CD4-positive, alpha-beta T cell (primary cell): Measurements from ENCODE around the gene TTC28. TPM values are rescaled to one million over a fixed set of nuclear protein-coding genes. Genes with fewer than 3 reads are reported as not detected.

Source experiments
- ATAC-seq: fragments of 200-7000 bp; cut with Tn5 transposase; one replicate; pipeline ENCODE4 v1.10.0; 2022; ENCODE audit warnings: mild to moderate bottlenecking; ENCODE audit not compliant: poor library complexity
- CTCF ChIA-PET: fragments of 350-600 bp; sonication (Branson Sonifier 250); formaldehyde crosslinking; loops from one replicate; lab custom pipeline; 2021; ENCODE audit warnings: antibody characterized with exemption, inconsistent platforms; lab: Charles Lee
- POLR2A ChIA-PET: fragments of 350-600 bp; sonication (Branson Sonifier 250); formaldehyde crosslinking; loops from one replicate; lab custom pipeline; 2021; ENCODE audit warnings: antibody characterized with exemption, inconsistent platforms; lab: Charles Lee
- DNase-seq, 14 experiments: peaks; one replicate each; pipeline ENCODE4 v3.0.0-alpha.2; 2013 to 2020; ENCODE audit warnings: mixed read lengths in 2 of 14
- H3K27ac ChIP-seq, 2 donors: one replicate each; pipeline versions ENCODE4 v1.5.1 to v1.7.0; 2013; ENCODE audit warnings: low read length in 2 of 2, low read depth in 1 of 2, mild to moderate bottlenecking in 1 of 2
- H3K27me3 ChIP-seq, 2 experiments: 1 replicate in 1 of 2; 2 replicates in 1 of 2; pipeline versions ENCODE4 v1.6.1 to v1.7.0; 2013; ENCODE audit warnings: low read length in 2 of 2, control low read depth in 1 of 2, mild to moderate bottlenecking in 1 of 2, moderate library complexity in 1 of 2; ENCODE audit not compliant: insufficient read depth in 2 of 2, control insufficient read depth in 1 of 2
- H3K36me3 ChIP-seq: one replicate; pipeline ENCODE4 v1.6.1; 2013; ENCODE audit warnings: low read length, control low read depth; ENCODE audit not compliant: insufficient read depth
- H3K4me1 ChIP-seq: one replicate; pipeline ENCODE4 v1.6.1; 2013; ENCODE audit warnings: low read length, control low read depth; ENCODE audit not compliant: insufficient read depth
- H3K4me3 ChIP-seq: one replicate; pipeline ENCODE4 v1.5.1; 2013; ENCODE audit warnings: mild to moderate bottlenecking, low read length, moderate library complexity
- H3K9me3 ChIP-seq, 2 experiments: 1 replicate in 1 of 2; 2 replicates in 1 of 2; pipeline versions ENCODE4 v1.6.1 to v1.7.0; 2013; ENCODE audit warnings: low read length in 2 of 2, mild to moderate bottlenecking in 2 of 2, control low read depth in 1 of 2, moderate library complexity in 1 of 2; ENCODE audit not compliant: control insufficient read depth in 1 of 2, insufficient read depth in 1 of 2
- H3K27ac Mint-ChIP-seq: one replicate; pipeline ENCODE4 v1.8.0; 2020; ENCODE audit warnings: mixed read lengths
- H3K27me3 Mint-ChIP-seq: one replicate; pipeline ENCODE4 v1.8.0; 2021; ENCODE audit warnings: mixed read lengths
- H3K36me3 Mint-ChIP-seq: one replicate; pipeline ENCODE4 v1.8.0; 2021; ENCODE audit warnings: low read depth, mixed read lengths
- H3K4me1 Mint-ChIP-seq: one replicate; pipeline ENCODE4 v1.8.0; 2021; ENCODE audit warnings: low read depth, mixed read lengths
- H3K4me3 Mint-ChIP-seq: one replicate; pipeline ENCODE4 v1.8.0; 2020; ENCODE audit warnings: mild to moderate bottlenecking, mixed read lengths
- H3K9me3 Mint-ChIP-seq: one replicate; pipeline ENCODE4 v1.8.0; 2020; ENCODE audit warnings: mixed read lengths
- intact Hi-C, 2 experiments: fragments of 100-400 bp; cut with DNase I in 1 of 2; cut with micrococcal nuclease in 1 of 2; formaldehyde crosslinking; loops; one replicate each; pipeline versions ENCODE4 v1.15.1 to v1.9.0; 2023 to 2025; cut with DNase I, micrococcal nuclease
- total RNA-seq, 174 experiments: library from RNA in 2 of 174; stranded (reverse) in 2 of 174; gene quantifications; one replicate each; pipeline ENCODE4 v1.2.3 and lab custom pipeline; 2021 to 2026
- TF ChIP-seq, protein P1 (sequence below): fragments of 200-600 bp; IDR thresholded peaks from one replicate; pipeline ENCODE4 v1.8.0; 2022; ENCODE audit warnings: antibody characterized with exemption, mild to moderate bottlenecking

Gene TTC28
- total RNA-seq, 2 experiments from 2014 or later, result 4.6 to 5.7 TPM

DNA sequence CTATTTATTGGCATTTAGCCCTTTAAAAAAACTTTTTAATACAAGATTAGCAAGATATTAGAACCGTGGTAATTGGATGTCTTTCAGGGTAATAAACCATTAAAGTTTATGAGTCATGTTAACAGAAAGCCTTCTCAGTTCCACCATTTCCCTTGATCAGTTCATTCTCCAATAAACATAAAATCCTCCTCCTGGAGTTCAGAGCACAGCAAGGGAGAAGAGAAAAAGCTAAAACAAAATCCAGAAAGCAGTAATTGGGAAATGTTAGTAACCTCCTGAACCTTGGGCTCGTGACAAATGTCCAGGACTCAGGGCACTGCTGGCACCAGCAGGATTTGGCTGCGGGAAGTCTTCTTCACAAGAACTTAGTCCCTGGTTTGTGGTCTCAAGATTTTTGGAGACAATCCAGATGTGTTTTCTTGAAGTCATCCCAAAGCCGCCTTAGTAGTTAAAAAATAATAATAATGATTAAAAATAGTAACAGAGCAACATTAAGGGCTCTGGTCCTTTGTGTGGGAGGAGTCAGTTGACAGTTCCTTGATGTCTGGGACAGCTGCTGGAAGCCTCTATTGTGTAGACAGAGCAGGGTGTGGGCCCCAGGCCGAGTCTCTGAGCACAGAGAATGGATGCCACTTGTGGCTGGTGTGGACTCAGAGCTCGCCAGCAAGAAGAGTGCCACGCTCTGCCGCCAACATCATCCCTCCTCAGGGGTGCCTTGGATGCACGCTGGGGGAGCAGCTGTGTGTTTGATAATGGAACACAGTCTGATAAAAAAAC lies 717.2 kb downstream of the TTC28 start:
- no peak for DNase-seq
- no peaks in the 10 kb centered on the region for H3K9me3 ChIP-seq
- H3K9me3 Mint-ChIP-seq, result no peaks in the 10 kb centered on the region
- no peaks in the 10 kb centered on the region for H3K36me3 ChIP-seq
- peaks cover 13% of the 10 kb centered on the region for H3K36me3 Mint-ChIP-seq
- TF ChIP-seq, protein P1, sequence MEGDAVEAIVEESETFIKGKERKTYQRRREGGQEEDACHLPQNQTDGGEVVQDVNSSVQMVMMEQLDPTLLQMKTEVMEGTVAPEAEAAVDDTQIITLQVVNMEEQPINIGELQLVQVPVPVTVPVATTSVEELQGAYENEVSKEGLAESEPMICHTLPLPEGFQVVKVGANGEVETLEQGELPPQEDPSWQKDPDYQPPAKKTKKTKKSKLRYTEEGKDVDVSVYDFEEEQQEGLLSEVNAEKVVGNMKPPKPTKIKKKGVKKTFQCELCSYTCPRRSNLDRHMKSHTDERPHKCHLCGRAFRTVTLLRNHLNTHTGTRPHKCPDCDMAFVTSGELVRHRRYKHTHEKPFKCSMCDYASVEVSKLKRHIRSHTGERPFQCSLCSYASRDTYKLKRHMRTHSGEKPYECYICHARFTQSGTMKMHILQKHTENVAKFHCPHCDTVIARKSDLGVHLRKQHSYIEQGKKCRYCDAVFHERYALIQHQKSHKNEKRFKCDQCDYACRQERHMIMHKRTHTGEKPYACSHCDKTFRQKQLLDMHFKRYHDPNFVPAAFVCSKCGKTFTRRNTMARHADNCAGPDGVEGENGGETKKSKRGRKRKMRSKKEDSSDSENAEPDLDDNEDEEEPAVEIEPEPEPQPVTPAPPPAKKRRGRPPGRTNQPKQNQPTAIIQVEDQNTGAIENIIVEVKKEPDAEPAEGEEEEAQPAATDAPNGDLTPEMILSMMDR, result no peak
- ATAC-seq, result no peak
- ChIA-PET CTCF (no interaction called here), POLR2A (no interaction called here)
- no peaks in the 10 kb centered on the region for H3K27me3 Mint-ChIP-seq
- no peak overlapping the region for H3K27ac ChIP-seq
- intact Hi-C loops, result no loop called here
- no peaks in the 10 kb centered on the region for H3K4me1 ChIP-seq
- H3K27ac Mint-ChIP-seq, result no peak overlapping the region
- no peaks in the 10 kb centered on the region for H3K27me3 ChIP-seq
- H3K4me1 Mint-ChIP-seq, result no peaks in the 10 kb centered on the region
- no peak overlapping the region for H3K4me3 Mint-ChIP-seq
- H3K4me3 ChIP-seq, result no peak overlapping the region

DNA sequence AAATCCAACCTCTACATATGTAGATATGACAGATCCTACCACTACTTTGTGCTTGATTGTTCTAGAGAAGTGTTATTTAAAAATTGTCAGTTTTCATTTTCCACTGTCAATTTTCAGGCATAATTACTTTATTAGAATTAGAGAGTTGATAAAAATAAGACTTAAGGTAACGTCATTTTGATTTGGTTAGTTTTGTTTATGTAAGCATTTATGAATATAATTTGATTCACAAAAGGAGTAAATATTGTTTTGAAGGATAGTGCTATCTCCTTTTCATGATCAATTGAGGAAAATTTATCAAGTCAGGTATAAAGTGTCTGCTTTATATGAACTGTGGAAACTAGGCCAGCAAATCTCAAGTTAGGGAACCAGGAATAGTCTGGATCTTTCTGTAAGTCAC lies 718.0 kb downstream of the TTC28 start:
- TF ChIP-seq, protein P1, result no peak
- no peaks in the 10 kb centered on the region for H3K4me1 ChIP-seq
- no peaks in the 10 kb centered on the region for H3K9me3 ChIP-seq
- Mint-ChIP-seq H3K27me3 (no peaks in the 10 kb centered on the region), H3K4me1 (no peaks in the 10 kb centered on the region), H3K36me3 (peaks cover 15% of the 10 kb centered on the region), H3K27ac (no peak overlapping the region), H3K9me3 (no peaks in the 10 kb centered on the region), H3K4me3 (no peak overlapping the region)
- POLR2A ChIA-PET, result no interaction called here
- intact Hi-C loops, result no loop called here
- no peak overlapping the region for H3K27ac ChIP-seq
- H3K27me3 ChIP-seq, result no peaks in the 10 kb centered on the region
- no peak for DNase-seq
- no peaks in the 10 kb centered on the region for H3K36me3 ChIP-seq
- ATAC-seq, result no peak
- CTCF ChIA-PET, result no interaction called here
- no peak overlapping the region for H3K4me3 ChIP-seq

DNA sequence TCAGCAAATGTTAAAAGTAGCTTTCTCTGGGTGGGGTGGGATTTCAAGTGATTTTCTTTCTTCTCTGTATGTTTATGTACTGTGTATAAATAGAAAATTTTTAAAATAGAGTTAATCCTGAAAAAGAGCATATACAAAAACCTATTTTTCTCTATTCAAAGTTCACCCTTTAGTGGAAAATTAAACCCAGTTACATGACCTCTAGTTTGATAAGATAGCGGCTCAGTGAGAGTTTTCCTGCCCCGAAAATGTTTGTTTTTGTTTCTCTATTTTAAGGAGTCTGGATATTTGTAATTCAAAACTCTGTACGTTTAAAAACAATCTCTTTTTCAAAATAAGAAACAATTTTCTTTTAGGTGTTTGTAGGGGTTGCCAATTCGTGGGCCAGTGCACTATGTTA lies 718.5 kb downstream of the TTC28 start:
- Mint-ChIP-seq H3K27me3 (no peaks in the 10 kb centered on the region), H3K27ac (no peak overlapping the region), H3K9me3 (no peaks in the 10 kb centered on the region), H3K4me3 (no peak overlapping the region), H3K4me1 (no peaks in the 10 kb centered on the region), H3K36me3 (peaks cover 15% of the 10 kb centered on the region)
- Histone ChIP-seq H3K4me1 (no peaks in the 10 kb centered on the region), H3K36me3 (no peaks in the 10 kb centered on the region), H3K4me3 (no peak overlapping the region), H3K27me3 (no peaks in the 10 kb centered on the region), H3K9me3 (no peaks in the 10 kb centered on the region), H3K27ac (no peak overlapping the region)
- DNase-seq (no peak), ATAC-seq (no peak)
- intact Hi-C loops, result no loop called here
- POLR2A ChIA-PET, result no interaction called here
- TF ChIP-seq, protein P1, result no peak
- CTCF ChIA-PET, result no interaction called here
